K562 (cell line): Measurements from ENCODE around the gene C11orf91. TPM values are rescaled to one million over a fixed set of nuclear protein-coding genes. Genes with fewer than 3 reads are reported as not detected.

Experiments used
- ATAC-seq: fragments of 200-7000 bp; cut with Tn5 transposase; 3 replicates; pipeline ENCODE4 v1.9.1; 2020; ENCODE audit warnings: moderate library complexity
- BruUV-seq: library from RNA; stranded (reverse); fragments of 400-500 nt; replicated peaks from 2 replicates; lab custom pipeline; 2021; lab: Mats Ljungman, UMichigan
- CTCF ChIA-PET: fragments of 300-600 bp; formaldehyde crosslinking; extraction: SDS; loops from one replicate; lab custom pipeline; 2021; ENCODE audit warnings: low intra/inter-chr PET ratio; lab: Yijun Ruan, JAX
- POLR2A ChIA-PET: fragments of 300-600, 350-650 bp; sonication (Branson Sonifier 250); formaldehyde crosslinking; extraction: SDS; loops from one replicate; lab custom pipeline; 2021; ENCODE audit warnings: antibody characterized with exemption, inconsistent platforms; lab: Yijun Ruan, JAX
- DNase-seq, 4 experiments: peaks; one replicate each; pipeline versions ENCODE4 v3.0.0 to v3.0.0-alpha.2; 2011 to 2018; ENCODE audit warnings: low spot score in 3 of 4, mixed read lengths in 3 of 4; ENCODE audit errors: extremely low read depth in 1 of 4
- FAIRE-seq: peaks from 2 replicates; lab custom pipeline; 2011; peaks lifted over from hg19 to GRCh38; lab: Jason Lieb, UNC
- H2AFZ ChIP-seq: 2 replicates; pipeline ENCODE4 v1.6.0; 2011; ENCODE audit warnings: low read depth, low read length, control low read depth, inconsistent platforms
- H3K27ac ChIP-seq: fragments of 200-600 bp; 3 replicates; pipeline ENCODE4 v1.8.0; 2011; ENCODE audit warnings: low read depth, mild to moderate bottlenecking, control low read depth, inconsistent platforms, low read length, moderate library complexity, mixed read lengths; ENCODE audit errors: extremely low read depth
- H3K27me3 ChIP-seq, 2 experiments: fragments of 300-600 bp in 1 of 2; 2 replicates in 1 of 2; 3 replicates in 1 of 2; pipeline versions ENCODE4 v1.6.0 to v1.8.0; 2011; ENCODE audit warnings: inconsistent platforms in 2 of 2, low read length in 2 of 2, mild to moderate bottlenecking in 1 of 2, mixed read lengths in 1 of 2, moderate library complexity in 1 of 2; ENCODE audit not compliant: control insufficient read depth in 2 of 2, insufficient read depth in 2 of 2
- H3K36me3 ChIP-seq: fragments of 300-600 bp; 3 replicates; pipeline ENCODE4 v1.8.0; 2011; ENCODE audit warnings: mild to moderate bottlenecking, low read length, inconsistent platforms; ENCODE audit not compliant: control insufficient read depth, insufficient read depth
- H3K4me1 ChIP-seq, 2 experiments: fragments of 200-600 bp in 1 of 2; replicated peaks in 1 of 2; 2 replicates in 1 of 2; 3 replicates in 1 of 2; pipeline versions ENCODE4 v1.5.1 to v1.8.0; 2011; ENCODE audit warnings: inconsistent platforms in 2 of 2, low read length in 2 of 2, mild to moderate bottlenecking in 1 of 2, mixed read lengths in 1 of 2, moderate library complexity in 1 of 2; ENCODE audit not compliant: control insufficient read depth in 2 of 2, insufficient read depth in 2 of 2
- H3K4me2 ChIP-seq: 2 replicates; pipeline ENCODE4 v1.6.1; 2011; ENCODE audit warnings: low read length, control low read depth, inconsistent platforms, mixed read lengths; ENCODE audit not compliant: insufficient read depth
- H3K4me3 ChIP-seq: fragments of 200-600 bp; sonication (generic), shearing (Covaris generic); 2 replicates; pipeline ENCODE4 v1.5.1; 2016; ENCODE audit warnings: control low read depth, inconsistent platforms
- H3K79me2 ChIP-seq: fragments of 200-600 bp; 3 replicates; pipeline ENCODE4 v1.8.0; 2011; ENCODE audit warnings: low read length, inconsistent platforms; ENCODE audit not compliant: control insufficient read depth, insufficient read depth
- H3K9ac ChIP-seq, 2 experiments: 2 replicates each; pipeline versions ENCODE4 v1.6.0 to v1.6.1; 2011; ENCODE audit warnings: low read depth in 2 of 2, low read length in 2 of 2, control low read depth in 1 of 2, inconsistent platforms in 1 of 2, mild to moderate bottlenecking in 1 of 2, mixed read lengths in 1 of 2; ENCODE audit not compliant: insufficient read depth in 1 of 2
- H3K9me1 ChIP-seq: one replicate; pipeline ENCODE4 v1.6.0; 2011; ENCODE audit warnings: inconsistent platforms, mild to moderate bottlenecking, low read length, moderate library complexity; ENCODE audit not compliant: control insufficient read depth, insufficient read depth
- H3K9me3 ChIP-seq: replicated peaks from 2 replicates; pipeline ENCODE4 v1.5.1; 2011; ENCODE audit warnings: low read depth, low read length, inconsistent platforms; ENCODE audit not compliant: control insufficient read depth, insufficient read depth
- H4K20me1 ChIP-seq: replicated peaks from 2 replicates; pipeline ENCODE4 v1.6.1; 2011; ENCODE audit warnings: low read length, inconsistent platforms, mixed read lengths; ENCODE audit not compliant: control insufficient read depth, insufficient read depth
- ARID4B ChIP-seq: sonication (generic); formaldehyde crosslinking; IDR thresholded peaks from 2 replicates; pipeline ENCODE4 v1.8.0; 2022; ENCODE audit warnings: mild to moderate bottlenecking, missing genetic modification reagents
- ETV6 ChIP-seq, 3 experiments: fragments of 150-350 bp in 1 of 3; sonication (generic) in 1 of 3; formaldehyde crosslinking in 1 of 3; IDR thresholded peaks; 2 replicates each; pipeline versions ENCODE4 v1.6.1 to v1.8.0; 2014 to 2022; ENCODE audit warnings: borderline replicate concordance in 2 of 3, low read depth in 2 of 3, antibody characterized with exemption in 1 of 3, low read length in 1 of 3, mild to moderate bottlenecking in 1 of 3, missing genetic modification reagents in 1 of 3
- GTF2A2 ChIP-seq: IDR thresholded peaks from 2 replicates; pipeline ENCODE4 v1.6.1; 2016; ENCODE audit warnings: mild to moderate bottlenecking, missing genetic modification characterization, missing compliant biosample characterization
- ZNF224 ChIP-seq: sonication (generic); formaldehyde crosslinking; IDR thresholded peaks from 2 replicates; pipeline ENCODE4 v1.8.0; 2022; ENCODE audit warnings: mild to moderate bottlenecking, missing genetic modification reagents
- ZNF586 ChIP-seq: fragments of 450-650 bp; formaldehyde crosslinking; conservative IDR thresholded peaks from 2 replicates; pipeline ENCODE4 v1.4.0; 2020; ENCODE audit warnings: mild to moderate bottlenecking, moderate library complexity
- WGBS: fragments of 100-300 bp; shearing (Covaris generic); methylation state at CpG from one replicate; pipeline ENCODE4 v1.1.6; 2016; ENCODE audit warnings: low coverage, mixed read lengths; ENCODE audit not compliant: insufficient coverage; ENCODE audit errors: missing lambda C conversion rate; 5-methylcytosine and 5-hydroxymethylcytosine counted together
- in situ Hi-C: fragments of 300-500 bp; cut with MboI; formaldehyde crosslinking; loops from 4 replicates; pipeline ENCODE4 v1.15.0; 2018; ENCODE audit warnings: inconsistent platforms, mixed read lengths
- intact Hi-C: fragments of 100-400 bp; cut with micrococcal nuclease; formaldehyde crosslinking; loops from 2 replicates; pipeline ENCODE4 v1.14.2; 2022
- polyA plus RNA-seq, 8 experiments: library from polyadenylated mRNA; depleted of rRNA in 4 of 8; stranded (reverse) in 5 of 8; unstranded in 3 of 8; fragments of >200 nt; fragmentation: Nextera tagmentation in 2 of 8; fragmentation: Illumina TruSeq in 1 of 8; extraction: Ambion mirVana in 2 of 8; extraction: Trizol in 1 of 8; gene quantifications; 2 replicates each; pipeline versions ENCODE4 v1.2.1 to v1.2.3, GENCODE V29; 2011 to 2014; ENCODE audit warnings: inconsistent platforms in 1 of 8, missing spikeins in 1 of 8
- total RNA-seq, 7 experiments: library from RNA; depleted of rRNA in 6 of 7; stranded (reverse); fragments of >200 nt in 6 of 7; fragmentation: Illumina TruSeq in 2 of 7; extraction: Trizol in 2 of 7; gene quantifications; 2 replicates each; pipeline versions ENCODE4 v1.2.1 to v1.2.3, GENCODE V29; 2011 to 2021; ENCODE audit warnings: low replicate concordance in 1 of 7
- TF ChIP-seq, protein P1 (sequence below), 3 experiments: fragments of 200-800 bp in 1 of 3; fragments of 250-450 bp in 1 of 3; fragments of 450-650 bp in 1 of 3; sonication (Bioruptor Pico) in 1 of 3; sonication (Bioruptor generic) in 1 of 3; formaldehyde crosslinking in 1 of 3; IDR thresholded peaks; 2 replicates each; pipeline versions ENCODE4 v1.6.1 to v1.8.0; 2016 to 2022; ENCODE audit warnings: mild to moderate bottlenecking in 2 of 3, missing genetic modification characterization in 2 of 3, missing compliant biosample characterization in 1 of 3, moderate library complexity in 1 of 3

The C11orf91 gene
- total and polyA plus RNA-seq, 9 of the 15 experiments (the other 6 are each of a cell fraction or from before 2014, with no cell fraction given): not detected

DNA sequence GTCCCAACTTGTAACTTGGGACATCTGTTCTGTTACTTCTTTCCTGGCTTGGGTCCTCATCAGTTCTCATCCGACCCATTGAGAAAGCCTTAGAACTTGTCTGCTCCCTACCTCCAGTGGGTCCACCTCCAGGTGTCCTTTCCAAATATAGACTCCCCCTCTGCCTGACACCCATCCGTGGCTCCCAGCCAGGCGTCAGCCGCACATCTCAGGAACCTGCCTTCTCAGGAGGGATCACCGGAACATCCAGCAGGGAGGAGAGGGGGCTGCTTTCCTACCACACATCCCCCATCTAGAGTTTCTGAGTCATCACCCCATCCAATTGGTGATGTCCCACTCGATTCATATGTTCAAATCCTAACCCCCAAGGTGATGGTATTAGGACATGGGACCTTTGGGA lies 36.5 kb downstream of the C11orf91 start:
- BruUV-seq: no TSS peak
- no peak overlapping the region for H2AFZ ChIP-seq
- no peaks in the 10 kb centered on the region for H3K9me1 ChIP-seq
- H3K79me2 ChIP-seq: no peaks in the 10 kb centered on the region
- ChIA-PET POLR2A (interaction anchor here (0.6 kb wide), 1 partner anchor 1374 kb away, joined by 3 read pairs; no protein-coding TSS in a partner anchor), CTCF (no interaction called here)
- no peak overlapping the region for H3K27ac ChIP-seq
- peaks cover 24 to 52% of the 10 kb centered on the region in 2 experiments; a peak in 4 of 5 replicates for H3K27me3 ChIP-seq
- H3K4me1 ChIP-seq: peaks cover 0 to 3% of the 10 kb centered on the region in 2 experiments; a peak in 1 of 5 replicates
- 0% methylated on average over 5 of the region's 6 CpGs for WGBS
- no peak for TF ChIP-seq ZNF224 (CRISPR knock-in tag)
- FAIRE-seq (no peak), DNase-seq (no peak), ATAC-seq (no peak)
- no peaks in the 10 kb centered on the region for H3K9me3 ChIP-seq
- no peaks in the 10 kb centered on the region for H3K36me3 ChIP-seq
- intact Hi-C loops: no loop called here
- H3K4me2 ChIP-seq: no peak overlapping the region
- no peak overlapping the region for H3K4me3 ChIP-seq
- 0 out of 2 replicates have a peak, but pooled peaks cover 5% of the 10 kb centered on the region for H4K20me1 ChIP-seq
- in situ Hi-C loops: no loop called here
- H3K9ac ChIP-seq: no peak overlapping the region

DNA sequence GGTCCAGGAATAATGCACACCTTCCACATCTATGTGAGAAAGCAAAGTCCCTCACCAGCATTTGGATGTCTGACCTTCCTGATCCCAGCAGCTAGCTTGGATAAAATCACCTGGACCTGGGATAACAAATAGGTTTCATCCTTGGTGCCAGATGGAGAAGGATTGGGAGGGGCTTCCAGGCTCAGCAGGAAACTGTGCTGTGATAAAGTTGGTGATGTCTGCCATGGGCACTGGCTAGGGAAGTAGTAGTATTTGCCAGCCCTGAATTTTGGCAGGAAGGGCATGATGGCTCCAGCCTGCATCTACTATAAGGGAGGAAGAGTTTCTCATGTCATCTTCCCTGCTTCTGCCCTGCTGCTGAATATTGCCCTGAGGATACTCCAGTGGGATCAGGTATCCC lies 37.5 kb downstream of the C11orf91 start:
- no peak overlapping the region for H2AFZ ChIP-seq
- H3K9me1 ChIP-seq: no peaks in the 10 kb centered on the region
- CTCF ChIA-PET: no interaction called here
- in situ Hi-C loops: no loop called here
- H3K79me2 ChIP-seq: no peaks in the 10 kb centered on the region
- POLR2A ChIA-PET: interaction anchor here (0.6 to 1.0 kb wide), 3 partner anchors 9 to 176 kb away, joined by 3 read pairs; no protein-coding TSS in a partner anchor
- no peak overlapping the region for H3K27ac ChIP-seq
- no peak for DNase-seq
- H3K4me1 ChIP-seq: peaks cover 0 to 3% of the 10 kb centered on the region in 2 experiments; a peak in 1 of 5 replicates
- H3K9me3 ChIP-seq: no peaks in the 10 kb centered on the region
- no peak for FAIRE-seq
- peaks cover 24 to 55% of the 10 kb centered on the region in 2 experiments; a peak in 4 of 5 replicates for H3K27me3 ChIP-seq
- intact Hi-C loops: no loop called here
- no TSS peak for BruUV-seq
- 0 out of 2 replicates have a peak, but pooled peaks cover 5% of the 10 kb centered on the region for H4K20me1 ChIP-seq
- H3K4me3 ChIP-seq: no peak overlapping the region
- no peak overlapping the region for H3K4me2 ChIP-seq
- ATAC-seq: no peak
- no peak overlapping the region for H3K9ac ChIP-seq
- H3K36me3 ChIP-seq: no peaks in the 10 kb centered on the region
- TF ChIP-seq ARID4B (CRISPR knock-in tag): no peak
- TF ChIP-seq GTF2A2 (tag): no peak
- TF ChIP-seq, protein P1, sequence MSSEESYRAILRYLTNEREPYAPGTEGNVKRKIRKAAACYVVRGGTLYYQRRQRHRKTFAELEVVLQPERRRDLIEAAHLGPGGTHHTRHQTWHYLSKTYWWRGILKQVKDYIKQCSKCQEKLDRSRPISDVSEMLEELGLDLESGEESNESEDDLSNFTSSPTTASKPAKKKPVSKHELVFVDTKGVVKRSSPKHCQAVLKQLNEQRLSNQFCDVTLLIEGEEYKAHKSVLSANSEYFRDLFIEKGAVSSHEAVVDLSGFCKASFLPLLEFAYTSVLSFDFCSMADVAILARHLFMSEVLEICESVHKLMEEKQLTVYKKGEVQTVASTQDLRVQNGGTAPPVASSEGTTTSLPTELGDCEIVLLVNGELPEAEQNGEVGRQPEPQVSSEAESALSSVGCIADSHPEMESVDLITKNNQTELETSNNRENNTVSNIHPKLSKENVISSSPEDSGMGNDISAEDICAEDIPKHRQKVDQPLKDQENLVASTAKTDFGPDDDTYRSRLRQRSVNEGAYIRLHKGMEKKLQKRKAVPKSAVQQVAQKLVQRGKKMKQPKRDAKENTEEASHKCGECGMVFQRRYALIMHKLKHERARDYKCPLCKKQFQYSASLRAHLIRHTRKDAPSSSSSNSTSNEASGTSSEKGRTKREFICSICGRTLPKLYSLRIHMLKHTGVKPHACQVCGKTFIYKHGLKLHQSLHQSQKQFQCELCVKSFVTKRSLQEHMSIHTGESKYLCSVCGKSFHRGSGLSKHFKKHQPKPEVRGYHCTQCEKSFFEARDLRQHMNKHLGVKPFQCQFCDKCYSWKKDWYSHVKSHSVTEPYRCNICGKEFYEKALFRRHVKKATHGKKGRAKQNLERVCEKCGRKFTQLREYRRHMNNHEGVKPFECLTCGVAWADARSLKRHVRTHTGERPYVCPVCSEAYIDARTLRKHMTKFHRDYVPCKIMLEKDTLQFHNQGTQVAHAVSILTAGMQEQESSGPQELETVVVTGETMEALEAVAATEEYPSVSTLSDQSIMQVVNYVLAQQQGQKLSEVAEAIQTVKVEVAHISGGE (CRISPR knock-in tag; IDR thresholded peaks at IDR 0.05): no peak
- no peak for TF ChIP-seq ETV6 (IDR thresholded peaks at IDR 0.05; ENCODE audit: borderline replicate concordance in 1 of 2, low read depth in 2 of 2, low read length in 1 of 2)
- no peak for TF ChIP-seq ETV6 (CRISPR knock-in tag; IDR thresholded peaks at IDR 0.05; ENCODE audit: borderline replicate concordance)
- TF ChIP-seq ZNF586 (CRISPR knock-in tag): no peak
